IMR-90 (cell line): ENCODE results near the gene GPR173. TPM values are rescaled to one million over a fixed set of nuclear protein-coding genes. Genes with fewer than 3 reads are reported as not detected.

Experiments
- ATAC-seq: fragments of 200-7000 bp; cut with Tn5 transposase; 2 replicates; pipeline ENCODE4 v1.9.1; 2020; ENCODE audit warnings: low read depth, mild to moderate bottlenecking, moderate library complexity
- BruUV-seq: library from RNA; stranded (reverse); fragments of 400-500 nt; replicated peaks from 2 replicates; lab custom pipeline; 2021; lab: Mats Ljungman, UMichigan
- CTCF ChIA-PET: fragments of 300-600 bp; formaldehyde crosslinking; extraction: SDS; loops from one replicate; lab custom pipeline; 2021; ENCODE audit warnings: antibody characterized with exemption; lab: Yijun Ruan, JAX
- POLR2A ChIA-PET: fragments of 300-600 bp; sonication (Branson Sonifier 250); formaldehyde crosslinking; loops from one replicate; lab custom pipeline; 2022; ENCODE audit warnings: antibody characterized with exemption; ENCODE audit not compliant: unreplicated experiment; lab: Charles Lee
- DNase-seq: peaks from one replicate; pipeline ENCODE4 v3.0.0; 2013
- H2AFZ ChIP-seq: replicated peaks from 2 replicates; pipeline ENCODE3; 2013; ENCODE audit warnings: low read length, mild to moderate bottlenecking; ENCODE audit not compliant: poor library complexity
- H2AK5ac ChIP-seq: 2 replicates; pipeline ENCODE4 v1.6.1; 2013; ENCODE audit warnings: low read depth, low read length, inconsistent platforms
- H2AK9ac ChIP-seq: replicated peaks from 2 replicates; pipeline ENCODE3; 2013; ENCODE audit warnings: mild to moderate bottlenecking, low read depth, low read length, moderate library complexity; ENCODE audit not compliant: poor library complexity
- H2BK120ac ChIP-seq: 2 replicates; pipeline ENCODE4 v1.6.1; 2013; ENCODE audit warnings: low read depth, low read length, inconsistent platforms
- H2BK15ac ChIP-seq: 3 replicates; pipeline ENCODE4 v1.6.1; 2013; ENCODE audit warnings: low read depth, low read length, inconsistent platforms
- H2BK20ac ChIP-seq: 2 replicates; pipeline ENCODE4 v1.6.1; 2013; ENCODE audit warnings: low read depth, mild to moderate bottlenecking, inconsistent platforms, low read length, moderate library complexity
- H2BK5ac ChIP-seq: 2 replicates; pipeline ENCODE4 v1.6.1; 2013; ENCODE audit warnings: mild to moderate bottlenecking, low read depth, low read length, inconsistent platforms; ENCODE audit not compliant: poor library complexity, severe bottlenecking
- H3K14ac ChIP-seq: replicated peaks from 2 replicates; pipeline ENCODE4 v1.6.1; 2013; ENCODE audit warnings: low read depth, low read length, inconsistent platforms
- H3K18ac ChIP-seq: 2 replicates; pipeline ENCODE4 v1.6.1; 2013; ENCODE audit warnings: low read depth, low read length, control low read depth
- H3K23ac ChIP-seq: 2 replicates; pipeline ENCODE4 v1.6.1; 2013; ENCODE audit warnings: low read depth, low read length, inconsistent platforms
- H3K27ac ChIP-seq: 2 replicates; pipeline ENCODE4 v1.5.1; 2013; ENCODE audit warnings: mild to moderate bottlenecking, control low read depth, low read length; ENCODE audit not compliant: insufficient read depth
- H3K27me3 ChIP-seq: 2 replicates; pipeline ENCODE4 v1.6.1; 2013; ENCODE audit warnings: low read length; ENCODE audit not compliant: control insufficient read depth, insufficient read depth
- H3K36me3 ChIP-seq: 2 replicates; pipeline ENCODE4 v1.6.1; 2013; ENCODE audit warnings: low read length, mixed read lengths; ENCODE audit not compliant: control insufficient read depth, insufficient read depth
- H3K4ac ChIP-seq: 2 replicates; pipeline ENCODE4 v1.6.1; 2013; ENCODE audit warnings: low read depth, low read length, inconsistent platforms
- H3K4me1 ChIP-seq: 2 replicates; pipeline ENCODE4 v1.6.1; 2013; ENCODE audit warnings: low read length, mixed read lengths; ENCODE audit not compliant: control insufficient read depth, insufficient read depth
- H3K4me2 ChIP-seq: 2 replicates; pipeline ENCODE4 v1.6.1; 2013; ENCODE audit warnings: low read depth, mild to moderate bottlenecking, control low read depth, low read length, moderate library complexity
- H3K4me3 ChIP-seq: 2 replicates; pipeline ENCODE4 v1.5.1; 2013; ENCODE audit warnings: low read depth, mild to moderate bottlenecking, control low read depth, low read length, moderate library complexity; ENCODE audit not compliant: insufficient read depth
- H3K56ac ChIP-seq: 2 replicates; pipeline ENCODE4 v1.6.1; 2013; ENCODE audit warnings: low read length, inconsistent platforms; ENCODE audit not compliant: insufficient read depth; ENCODE audit errors: extremely low read depth
- H3K79me1 ChIP-seq, 2 experiments: 2 replicates each; pipeline ENCODE4 v1.6.1; 2013; ENCODE audit warnings: low read length in 2 of 2, inconsistent platforms in 1 of 2, low read depth in 1 of 2
- H3K9ac ChIP-seq: 2 replicates; pipeline ENCODE4 v1.6.1; 2013; ENCODE audit warnings: low read depth, low read length, control low read depth
- H3K9me1 ChIP-seq: 2 replicates; pipeline ENCODE4 v1.6.1; 2013; ENCODE audit warnings: low read length, inconsistent platforms; ENCODE audit not compliant: insufficient read depth
- H3K9me3 ChIP-seq: 2 replicates; pipeline ENCODE4 v1.6.1; 2013; ENCODE audit warnings: low read length; ENCODE audit not compliant: control insufficient read depth, insufficient read depth
- H4K20me1 ChIP-seq: 2 replicates; pipeline ENCODE4 v1.6.1; 2013; ENCODE audit warnings: low read length, inconsistent platforms; ENCODE audit not compliant: insufficient read depth
- H4K5ac ChIP-seq: 2 replicates; pipeline ENCODE4 v1.6.1; 2013; ENCODE audit warnings: mild to moderate bottlenecking, low read depth, low read length, control low read depth
- H4K8ac ChIP-seq, 2 experiments: 2 replicates each; pipeline ENCODE4 v1.6.1; 2013; ENCODE audit warnings: low read depth in 2 of 2, low read length in 2 of 2, control low read depth in 1 of 2, inconsistent platforms in 1 of 2
- H4K91ac ChIP-seq: 2 replicates; pipeline ENCODE4 v1.6.1; 2013; ENCODE audit warnings: low read depth, low read length, inconsistent platforms; ENCODE audit not compliant: insufficient read depth
- BHLHE40 ChIP-seq: fragments of 150-350 bp; IDR thresholded peaks from 2 replicates; pipeline ENCODE4 v1.6.1; 2016; ENCODE audit warnings: mild to moderate bottlenecking, low read depth, low read length
- CEBPB ChIP-seq: IDR thresholded peaks from 2 replicates; pipeline ENCODE4 v1.6.1; 2012; ENCODE audit warnings: low read depth, low read length, improper control_type of control experiment
- CHD1 ChIP-seq: IDR thresholded peaks from 2 replicates; pipeline ENCODE4 v1.6.1; 2012; ENCODE audit warnings: low read depth, low read length, improper control_type of control experiment
- CTCF ChIP-seq: conservative IDR thresholded peaks from 2 replicates; pipeline ENCODE4 v1.5.1; 2012; ENCODE audit warnings: mild to moderate bottlenecking, low read depth, low read length, improper control_type of control experiment
- FOS ChIP-seq: fragments of 150-350 bp; IDR thresholded peaks from 2 replicates; pipeline ENCODE4 v1.6.1; 2016; ENCODE audit warnings: low read depth, low read length
- MAFK ChIP-seq: IDR thresholded peaks from 2 replicates; pipeline ENCODE4 v1.6.1; 2012; ENCODE audit warnings: low read depth, low read length, improper control_type of control experiment
- MAZ ChIP-seq: IDR thresholded peaks from 2 replicates; pipeline ENCODE4 v1.6.1; 2012; ENCODE audit warnings: low read depth, mild to moderate bottlenecking, low read length, improper control_type of control experiment, moderate library complexity, borderline replicate concordance
- NFE2L2 ChIP-seq: fragments of 150-350 bp; IDR thresholded peaks from 2 replicates; pipeline ENCODE4 v1.6.1; 2016; ENCODE audit warnings: low read depth, mild to moderate bottlenecking, low read length
- POLR2A ChIP-seq: IDR thresholded peaks from 2 replicates; pipeline ENCODE4 v1.6.1; 2012; ENCODE audit warnings: mild to moderate bottlenecking, low read depth, low read length
- RAD21 ChIP-seq: IDR thresholded peaks from 2 replicates; pipeline ENCODE4 v1.6.1; 2012; ENCODE audit warnings: low read length, improper control_type of control experiment
- RCOR1 ChIP-seq: IDR thresholded peaks from 2 replicates; pipeline ENCODE4 v1.6.1; 2012; ENCODE audit warnings: mild to moderate bottlenecking, low read length, improper control_type of control experiment; ENCODE audit not compliant: insufficient replicate concordance
- SMC3 ChIP-seq: fragments of 150-350 bp; IDR thresholded peaks from 2 replicates; pipeline ENCODE4 v1.6.1; 2016; ENCODE audit warnings: low read depth, mild to moderate bottlenecking, antibody characterized with exemption, low read length, moderate library complexity
- WGBS, 2 experiments: methylation state at CpG; one replicate each; pipeline versions ENCODE4 v1.1.5 to v1.1.7; 2013; ENCODE audit warnings: missing lambda C conversion rate in 2 of 2; ENCODE audit not compliant: insufficient read length in 1 of 2; ENCODE audit errors: extremely low coverage in 2 of 2; 5-methylcytosine and 5-hydroxymethylcytosine counted together
- dilution Hi-C: fragments of 300-500 bp; cut with HindIII; formaldehyde crosslinking; loops from one replicate; pipeline ENCODE4 v1.14.3; 2018; ENCODE audit warnings: low sequenced_read_pairs; ENCODE audit not compliant: unreplicated experiment
- in situ Hi-C: fragments of 300-500 bp; cut with MboI; formaldehyde crosslinking; loops from 3 replicates; pipeline ENCODE4 v1.14.3; 2019; ENCODE audit warnings: low sequenced_read_pairs, inconsistent platforms, mixed read lengths
- intact Hi-C: fragments of 100-400 bp; cut with micrococcal nuclease; formaldehyde crosslinking; loops from 2 replicates; pipeline ENCODE4 v1.10.0; 2022
- polyA plus RNA-seq, 3 experiments: library from polyadenylated mRNA; depleted of rRNA; stranded (reverse); fragments of >200 nt; gene quantifications; 2 replicates each; pipeline ENCODE4 v1.2.3, GENCODE V29; 2012; ENCODE audit warnings: low replicate concordance in 1 of 3
- total RNA-seq: library from RNA; depleted of rRNA; stranded (reverse); fragments of >200 nt; gene quantifications from 2 replicates; pipeline ENCODE4 v1.2.3, GENCODE V29; 2012
- TF ChIP-seq, protein P1 (sequence below): fragments of 150-350 bp; IDR thresholded peaks from 2 replicates; pipeline ENCODE4 v1.6.1; 2016; ENCODE audit warnings: low read depth, mild to moderate bottlenecking, low read length, moderate library complexity, borderline replicate concordance
- TF ChIP-seq, protein P2 (sequence below): fragments of 150-350 bp; IDR thresholded peaks from 2 replicates; pipeline ENCODE4 v1.6.1; 2017; ENCODE audit warnings: mild to moderate bottlenecking, antibody characterized with exemption, low read length, low read depth

Gene GPR173
- total and polyA plus RNA-seq, 2 of the 4 experiments (the other 2 are of a cell fraction), result 0.90 to 6.1 TPM

GRCh38 chrX:53039236-53039635 is 9.4 kb upstream of the GPR173 start:
- TF ChIP-seq FOS, result no peak
- TF ChIP-seq CTCF, result no peak
- TF ChIP-seq NFE2L2, result no peak
- TF ChIP-seq MAFK, result no peak
- no peak for TF ChIP-seq RCOR1
- TF ChIP-seq CEBPB, result no peak
- TF ChIP-seq, protein P1, sequence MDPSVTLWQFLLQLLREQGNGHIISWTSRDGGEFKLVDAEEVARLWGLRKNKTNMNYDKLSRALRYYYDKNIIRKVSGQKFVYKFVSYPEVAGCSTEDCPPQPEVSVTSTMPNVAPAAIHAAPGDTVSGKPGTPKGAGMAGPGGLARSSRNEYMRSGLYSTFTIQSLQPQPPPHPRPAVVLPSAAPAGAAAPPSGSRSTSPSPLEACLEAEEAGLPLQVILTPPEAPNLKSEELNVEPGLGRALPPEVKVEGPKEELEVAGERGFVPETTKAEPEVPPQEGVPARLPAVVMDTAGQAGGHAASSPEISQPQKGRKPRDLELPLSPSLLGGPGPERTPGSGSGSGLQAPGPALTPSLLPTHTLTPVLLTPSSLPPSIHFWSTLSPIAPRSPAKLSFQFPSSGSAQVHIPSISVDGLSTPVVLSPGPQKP, result no peak
- TF ChIP-seq POLR2A, result no peak
- TF ChIP-seq RAD21, result no peak
- TF ChIP-seq SMC3, result no peak
- no peak for TF ChIP-seq CHD1
- TF ChIP-seq, protein P2, sequence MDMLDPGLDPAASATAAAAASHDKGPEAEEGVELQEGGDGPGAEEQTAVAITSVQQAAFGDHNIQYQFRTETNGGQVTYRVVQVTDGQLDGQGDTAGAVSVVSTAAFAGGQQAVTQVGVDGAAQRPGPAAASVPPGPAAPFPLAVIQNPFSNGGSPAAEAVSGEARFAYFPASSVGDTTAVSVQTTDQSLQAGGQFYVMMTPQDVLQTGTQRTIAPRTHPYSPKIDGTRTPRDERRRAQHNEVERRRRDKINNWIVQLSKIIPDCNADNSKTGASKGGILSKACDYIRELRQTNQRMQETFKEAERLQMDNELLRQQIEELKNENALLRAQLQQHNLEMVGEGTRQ, result no peak
- TF ChIP-seq MAZ, result no peak
- TF ChIP-seq BHLHE40, result no peak
- no peak overlapping the region for H2BK15ac ChIP-seq
- no peak overlapping the region for H2AFZ ChIP-seq
- DNase-seq, result no peak
- intact Hi-C loops (no loop called here), dilution Hi-C loops (no loop called here), in situ Hi-C loops (no loop called here)
- H2BK120ac ChIP-seq, result no peak overlapping the region
- no peak overlapping the region for H3K56ac ChIP-seq
- H2AK9ac ChIP-seq, result no peak overlapping the region
- ChIA-PET CTCF (no interaction called here), POLR2A (no interaction called here)
- ATAC-seq, result no peak
- no peak overlapping the region for H3K18ac ChIP-seq
- no peak overlapping the region for H3K14ac ChIP-seq
- no peaks in the 10 kb centered on the region for H3K79me1 ChIP-seq
- no peak overlapping the region for H2BK5ac ChIP-seq
- H3K4me3 ChIP-seq, result no peak overlapping the region
- no peak overlapping the region for H2AK5ac ChIP-seq
- H4K91ac ChIP-seq, result no peak overlapping the region
- no peaks in the 10 kb centered on the region for H3K36me3 ChIP-seq
- H4K8ac ChIP-seq, result no peak overlapping the region
- H3K27ac ChIP-seq, result no peak overlapping the region
- no peaks in the 10 kb centered on the region for H3K4me1 ChIP-seq
- no peak overlapping the region for H2BK20ac ChIP-seq
- no peak overlapping the region for H3K4ac ChIP-seq
- no peaks in the 10 kb centered on the region for H4K20me1 ChIP-seq
- H3K9me1 ChIP-seq, result no peaks in the 10 kb centered on the region
- no peak overlapping the region for H3K9ac ChIP-seq
- WGBS, 2 experiments, result no CpG with 5 or more reads among the region's 4 CpGs
- H4K5ac ChIP-seq, result no peak overlapping the region
- no TSS peak for BruUV-seq
- no peak overlapping the region for H3K4me2 ChIP-seq
- H3K9me3 ChIP-seq, result no peaks in the 10 kb centered on the region
- H3K27me3 ChIP-seq, result peaks cover 25% of the 10 kb centered on the region
- no peak overlapping the region for H3K23ac ChIP-seq
